IMR-90 (cell line): ENCODE measurements around the gene NOS1. TPM values are rescaled to one million over a fixed set of nuclear protein-coding genes. Genes with fewer than 3 reads are reported as not detected.

Experiments
- ATAC-seq: fragments of 200-7000 bp; cut with Tn5 transposase; 2 replicates; pipeline ENCODE4 v1.9.1; 2020; ENCODE audit warnings: low read depth, mild to moderate bottlenecking, moderate library complexity
- BruUV-seq: library from RNA; stranded (reverse); fragments of 400-500 nt; replicated peaks from 2 replicates; lab custom pipeline; 2021; lab: Mats Ljungman, UMichigan
- CTCF ChIA-PET: fragments of 300-600 bp; formaldehyde crosslinking; extraction: SDS; loops from one replicate; lab custom pipeline; 2021; ENCODE audit warnings: antibody characterized with exemption; lab: Yijun Ruan, JAX
- POLR2A ChIA-PET: fragments of 300-600 bp; sonication (Branson Sonifier 250); formaldehyde crosslinking; loops from one replicate; lab custom pipeline; 2022; ENCODE audit warnings: antibody characterized with exemption; ENCODE audit not compliant: unreplicated experiment; lab: Charles Lee
- DNase-seq: peaks from one replicate; pipeline ENCODE4 v3.0.0; 2013
- H2AFZ ChIP-seq: replicated peaks from 2 replicates; pipeline ENCODE3; 2013; ENCODE audit warnings: low read length, mild to moderate bottlenecking; ENCODE audit not compliant: poor library complexity
- H2AK5ac ChIP-seq: 2 replicates; pipeline ENCODE4 v1.6.1; 2013; ENCODE audit warnings: low read depth, low read length, inconsistent platforms
- H2AK9ac ChIP-seq: replicated peaks from 2 replicates; pipeline ENCODE3; 2013; ENCODE audit warnings: mild to moderate bottlenecking, low read depth, low read length, moderate library complexity; ENCODE audit not compliant: poor library complexity
- H2BK120ac ChIP-seq: 2 replicates; pipeline ENCODE4 v1.6.1; 2013; ENCODE audit warnings: low read depth, low read length, inconsistent platforms
- H2BK15ac ChIP-seq: 3 replicates; pipeline ENCODE4 v1.6.1; 2013; ENCODE audit warnings: low read depth, low read length, inconsistent platforms
- H2BK20ac ChIP-seq: 2 replicates; pipeline ENCODE4 v1.6.1; 2013; ENCODE audit warnings: low read depth, mild to moderate bottlenecking, inconsistent platforms, low read length, moderate library complexity
- H2BK5ac ChIP-seq: 2 replicates; pipeline ENCODE4 v1.6.1; 2013; ENCODE audit warnings: mild to moderate bottlenecking, low read depth, low read length, inconsistent platforms; ENCODE audit not compliant: poor library complexity, severe bottlenecking
- H3K14ac ChIP-seq: replicated peaks from 2 replicates; pipeline ENCODE4 v1.6.1; 2013; ENCODE audit warnings: low read depth, low read length, inconsistent platforms
- H3K18ac ChIP-seq: 2 replicates; pipeline ENCODE4 v1.6.1; 2013; ENCODE audit warnings: low read depth, low read length, control low read depth
- H3K23ac ChIP-seq: 2 replicates; pipeline ENCODE4 v1.6.1; 2013; ENCODE audit warnings: low read depth, low read length, inconsistent platforms
- H3K27ac ChIP-seq: 2 replicates; pipeline ENCODE4 v1.5.1; 2013; ENCODE audit warnings: mild to moderate bottlenecking, control low read depth, low read length; ENCODE audit not compliant: insufficient read depth
- H3K27me3 ChIP-seq: 2 replicates; pipeline ENCODE4 v1.6.1; 2013; ENCODE audit warnings: low read length; ENCODE audit not compliant: control insufficient read depth, insufficient read depth
- H3K36me3 ChIP-seq: 2 replicates; pipeline ENCODE4 v1.6.1; 2013; ENCODE audit warnings: low read length, mixed read lengths; ENCODE audit not compliant: control insufficient read depth, insufficient read depth
- H3K4ac ChIP-seq: 2 replicates; pipeline ENCODE4 v1.6.1; 2013; ENCODE audit warnings: low read depth, low read length, inconsistent platforms
- H3K4me1 ChIP-seq: 2 replicates; pipeline ENCODE4 v1.6.1; 2013; ENCODE audit warnings: low read length, mixed read lengths; ENCODE audit not compliant: control insufficient read depth, insufficient read depth
- H3K4me2 ChIP-seq: 2 replicates; pipeline ENCODE4 v1.6.1; 2013; ENCODE audit warnings: low read depth, mild to moderate bottlenecking, control low read depth, low read length, moderate library complexity
- H3K4me3 ChIP-seq: 2 replicates; pipeline ENCODE4 v1.5.1; 2013; ENCODE audit warnings: low read depth, mild to moderate bottlenecking, control low read depth, low read length, moderate library complexity; ENCODE audit not compliant: insufficient read depth
- H3K56ac ChIP-seq: 2 replicates; pipeline ENCODE4 v1.6.1; 2013; ENCODE audit warnings: low read length, inconsistent platforms; ENCODE audit not compliant: insufficient read depth; ENCODE audit errors: extremely low read depth
- H3K79me1 ChIP-seq, 2 experiments: 2 replicates each; pipeline ENCODE4 v1.6.1; 2013; ENCODE audit warnings: low read length in 2 of 2, inconsistent platforms in 1 of 2, low read depth in 1 of 2
- H3K9ac ChIP-seq: 2 replicates; pipeline ENCODE4 v1.6.1; 2013; ENCODE audit warnings: low read depth, low read length, control low read depth
- H3K9me1 ChIP-seq: 2 replicates; pipeline ENCODE4 v1.6.1; 2013; ENCODE audit warnings: low read length, inconsistent platforms; ENCODE audit not compliant: insufficient read depth
- H3K9me3 ChIP-seq: 2 replicates; pipeline ENCODE4 v1.6.1; 2013; ENCODE audit warnings: low read length; ENCODE audit not compliant: control insufficient read depth, insufficient read depth
- H4K20me1 ChIP-seq: 2 replicates; pipeline ENCODE4 v1.6.1; 2013; ENCODE audit warnings: low read length, inconsistent platforms; ENCODE audit not compliant: insufficient read depth
- H4K5ac ChIP-seq: 2 replicates; pipeline ENCODE4 v1.6.1; 2013; ENCODE audit warnings: mild to moderate bottlenecking, low read depth, low read length, control low read depth
- H4K8ac ChIP-seq, 2 experiments: 2 replicates each; pipeline ENCODE4 v1.6.1; 2013; ENCODE audit warnings: low read depth in 2 of 2, low read length in 2 of 2, control low read depth in 1 of 2, inconsistent platforms in 1 of 2
- H4K91ac ChIP-seq: 2 replicates; pipeline ENCODE4 v1.6.1; 2013; ENCODE audit warnings: low read depth, low read length, inconsistent platforms; ENCODE audit not compliant: insufficient read depth
- BHLHE40 ChIP-seq: fragments of 150-350 bp; IDR thresholded peaks from 2 replicates; pipeline ENCODE4 v1.6.1; 2016; ENCODE audit warnings: mild to moderate bottlenecking, low read depth, low read length
- CEBPB ChIP-seq: IDR thresholded peaks from 2 replicates; pipeline ENCODE4 v1.6.1; 2012; ENCODE audit warnings: low read depth, low read length, improper control_type of control experiment
- CTCF ChIP-seq: conservative IDR thresholded peaks from 2 replicates; pipeline ENCODE4 v1.5.1; 2012; ENCODE audit warnings: mild to moderate bottlenecking, low read depth, low read length, improper control_type of control experiment
- MXI1 ChIP-seq: IDR thresholded peaks from 2 replicates; pipeline ENCODE4 v1.6.1; 2012; ENCODE audit warnings: low read depth, mild to moderate bottlenecking, low read length, moderate library complexity, borderline replicate concordance
- NFE2L2 ChIP-seq: fragments of 150-350 bp; IDR thresholded peaks from 2 replicates; pipeline ENCODE4 v1.6.1; 2016; ENCODE audit warnings: low read depth, mild to moderate bottlenecking, low read length
- RAD21 ChIP-seq: IDR thresholded peaks from 2 replicates; pipeline ENCODE4 v1.6.1; 2012; ENCODE audit warnings: low read length, improper control_type of control experiment
- RCOR1 ChIP-seq: IDR thresholded peaks from 2 replicates; pipeline ENCODE4 v1.6.1; 2012; ENCODE audit warnings: mild to moderate bottlenecking, low read length, improper control_type of control experiment; ENCODE audit not compliant: insufficient replicate concordance
- WGBS, 2 experiments: methylation state at CpG; one replicate each; pipeline versions ENCODE4 v1.1.5 to v1.1.7; 2013; ENCODE audit warnings: missing lambda C conversion rate in 2 of 2; ENCODE audit not compliant: insufficient read length in 1 of 2; ENCODE audit errors: extremely low coverage in 2 of 2; 5-methylcytosine and 5-hydroxymethylcytosine counted together
- dilution Hi-C: fragments of 300-500 bp; cut with HindIII; formaldehyde crosslinking; loops from one replicate; pipeline ENCODE4 v1.14.3; 2018; ENCODE audit warnings: low sequenced_read_pairs; ENCODE audit not compliant: unreplicated experiment
- in situ Hi-C: fragments of 300-500 bp; cut with MboI; formaldehyde crosslinking; loops from 3 replicates; pipeline ENCODE4 v1.14.3; 2019; ENCODE audit warnings: low sequenced_read_pairs, inconsistent platforms, mixed read lengths
- intact Hi-C: fragments of 100-400 bp; cut with micrococcal nuclease; formaldehyde crosslinking; loops from 2 replicates; pipeline ENCODE4 v1.10.0; 2022
- polyA plus RNA-seq, 3 experiments: library from polyadenylated mRNA; depleted of rRNA; stranded (reverse); fragments of >200 nt; gene quantifications; 2 replicates each; pipeline ENCODE4 v1.2.3, GENCODE V29; 2012; ENCODE audit warnings: low replicate concordance in 1 of 3
- total RNA-seq: library from RNA; depleted of rRNA; stranded (reverse); fragments of >200 nt; gene quantifications from 2 replicates; pipeline ENCODE4 v1.2.3, GENCODE V29; 2012

Gene NOS1
- total and polyA plus RNA-seq, 2 of the 4 experiments (the other 2 are of a cell fraction): 0.09 TPM; not detected in 1

GRCh38 chr12:117380083-117380482 lies 18.7 kb upstream of the NOS1 start:
- Histone ChIP-seq H3K4ac (no peak overlapping the region), H3K9ac (no peak overlapping the region), H3K18ac (no peak overlapping the region), H3K4me1 (no peaks in the 10 kb centered on the region), H3K56ac (no peak overlapping the region), H2BK120ac (no peak overlapping the region), H3K36me3 (no peaks in the 10 kb centered on the region), H2BK20ac (no peak overlapping the region), H2AFZ (no peak overlapping the region), H3K27me3 (no peaks in the 10 kb centered on the region), H2BK15ac (no peak overlapping the region), H2BK5ac (no peak overlapping the region), H2AK9ac (no peak overlapping the region), H3K4me3 (no peak overlapping the region), H4K91ac (no peak overlapping the region), H4K8ac (no peak overlapping the region), H3K23ac (no peak overlapping the region), H3K27ac (no peak overlapping the region), H4K20me1 (no peaks in the 10 kb centered on the region; the same call in 1 of the 2 replicates), H2AK5ac (no peak overlapping the region), H3K9me3 (peaks cover 48% of the 10 kb centered on the region), H3K79me1 (no peaks in the 10 kb centered on the region), H3K9me1 (no peaks in the 10 kb centered on the region), H4K5ac (no peak overlapping the region), H3K14ac (no peak overlapping the region), H3K4me2 (no peak overlapping the region)
- DNase-seq: no peak
- no peak for ATAC-seq
- TF ChIP-seq CEBPB (no peak), RAD21 (no peak), RCOR1 (no peak), BHLHE40 (no peak), MXI1 (no peak), CTCF (no peak), NFE2L2 (no peak)
- no CpG with 5 or more reads among the region's 1 CpG for WGBS, 2 experiments
- in situ Hi-C loops (no loop called here), intact Hi-C loops (no loop called here), dilution Hi-C loops (no loop called here)
- ChIA-PET CTCF (interaction anchor here (0.9 kb wide), 1 partner anchor 13 kb away, joined by 3 read pairs; no protein-coding TSS in a partner anchor), POLR2A (no interaction called here)
- no TSS peak for BruUV-seq
